H1 (cell line): ENCODE results near the gene KRT77. TPM values are rescaled to one million over a fixed set of nuclear protein-coding genes. Genes with fewer than 3 reads are reported as not detected.

ENCODE experiments used
- CTCF ChIA-PET: fragments of 300-600 bp; sonication (Branson Sonifier 250); formaldehyde crosslinking; loops from one replicate; lab custom pipeline; 2021; ENCODE audit not compliant: partially characterized antibody; lab: Charles Lee
- POLR2A ChIA-PET: fragments of 300-600 bp; sonication (Branson Sonifier 250); formaldehyde crosslinking; loops from one replicate; lab custom pipeline; 2021; ENCODE audit warnings: inconsistent platforms; ENCODE audit not compliant: partially characterized antibody; lab: Charles Lee
- DNase-seq, 2 experiments: peaks; one replicate each; pipeline versions ENCODE4 v3.0.0 to v3.0.0-alpha.2; 2010 to 2022; ENCODE audit warnings: low spot score in 2 of 2, low read depth in 1 of 2, mixed read lengths in 1 of 2
- FAIRE-seq: peaks from 2 replicates; lab custom pipeline; 2011; peaks lifted over from hg19 to GRCh38; lab: Jason Lieb, UNC
- H2AFZ ChIP-seq: 2 replicates; pipeline ENCODE4 v1.8.1; 2012; ENCODE audit warnings: low read length, inconsistent platforms
- H2AK5ac ChIP-seq: 2 replicates; pipeline ENCODE4 v1.6.1; 2013; ENCODE audit warnings: low read depth, low read length
- H2BK120ac ChIP-seq: replicated peaks from 2 replicates; pipeline ENCODE3; 2013; ENCODE audit warnings: low read depth, low read length, inconsistent platforms
- H2BK12ac ChIP-seq: 2 replicates; pipeline ENCODE4 v1.6.1; 2013; ENCODE audit warnings: low read depth, low read length
- H2BK15ac ChIP-seq: 2 replicates; pipeline ENCODE4 v1.6.1; 2013; ENCODE audit warnings: low read length
- H2BK20ac ChIP-seq: 2 replicates; pipeline ENCODE4 v1.6.1; 2013; ENCODE audit warnings: low read length
- H2BK5ac ChIP-seq: 2 replicates; pipeline ENCODE4 v1.6.1; 2013; ENCODE audit warnings: low read depth, low read length
- H3K14ac ChIP-seq: 2 replicates; pipeline ENCODE4 v1.6.1; 2013; ENCODE audit warnings: inconsistent platforms; ENCODE audit not compliant: insufficient read length
- H3K18ac ChIP-seq: 2 replicates; pipeline ENCODE4 v1.6.1; 2013; ENCODE audit warnings: low read length; ENCODE audit errors: extremely low read depth
- H3K23ac ChIP-seq: 2 replicates; pipeline ENCODE4 v1.6.1; 2013; ENCODE audit warnings: inconsistent platforms; ENCODE audit not compliant: insufficient read length
- H3K23me2 ChIP-seq: 2 replicates; pipeline ENCODE4 v1.6.1; 2013; ENCODE audit warnings: low read depth, low read length
- H3K27ac ChIP-seq: 2 replicates; pipeline ENCODE4 v1.6.1; 2011; ENCODE audit warnings: low read depth, low read length, inconsistent platforms
- H3K27me3 ChIP-seq, 4 experiments: replicated peaks in 1 of 4; 1 replicate in 1 of 4; 2 replicates in 3 of 4; pipeline versions ENCODE4 v1.6.1 to v1.8.1; 2011 to 2013; ENCODE audit warnings: low read length in 3 of 4, mild to moderate bottlenecking in 3 of 4, inconsistent platforms in 2 of 4, mixed read lengths in 2 of 4, moderate library complexity in 1 of 4; ENCODE audit not compliant: control insufficient read depth in 3 of 4, insufficient read depth in 3 of 4; ENCODE audit errors: extremely low read depth in 1 of 4
- H3K36me3 ChIP-seq, 4 experiments: 2 replicates each; pipeline versions ENCODE4 v1.6.1 to v1.8.1; 2011 to 2013; ENCODE audit warnings: mild to moderate bottlenecking in 4 of 4, low read length in 3 of 4, moderate library complexity in 2 of 4, control low read depth in 1 of 4, inconsistent platforms in 1 of 4; ENCODE audit not compliant: insufficient read depth in 4 of 4, control insufficient read depth in 2 of 4
- H3K4ac ChIP-seq: replicated peaks from 2 replicates; pipeline ENCODE3; 2013; ENCODE audit warnings: low read length, low read depth, mixed read lengths, inconsistent platforms; ENCODE audit not compliant: insufficient read length
- H3K4me1 ChIP-seq, 4 experiments: replicated peaks in 1 of 4; 1 replicate in 1 of 4; 2 replicates in 3 of 4; pipeline versions ENCODE4 v1.6.1 to v1.8.1; 2011 to 2013; ENCODE audit warnings: low read length in 3 of 4, inconsistent platforms in 2 of 4, mixed read lengths in 1 of 4; ENCODE audit not compliant: insufficient read depth in 4 of 4, control insufficient read depth in 3 of 4
- H3K4me2 ChIP-seq, 2 experiments: 2 replicates each; pipeline versions ENCODE4 v1.6.1 to v1.8.1; 2011 to 2013; ENCODE audit warnings: low read depth in 2 of 2, low read length in 2 of 2, control low read depth in 1 of 2, inconsistent platforms in 1 of 2, mild to moderate bottlenecking in 1 of 2; ENCODE audit not compliant: insufficient read depth in 1 of 2
- H3K4me3 ChIP-seq, 4 experiments: fragments of 200-600, 300-600 bp in 1 of 4; sonication (generic), shearing (Covaris generic), sonication (Bioruptor Twin) in 1 of 4; 2 replicates each; pipeline versions ENCODE4 v1.5.1 to v1.8.1; 2011 to 2016; ENCODE audit warnings: low read length in 4 of 4, low read depth in 3 of 4, control low read depth in 2 of 4, inconsistent platforms in 2 of 4, mild to moderate bottlenecking in 2 of 4, mixed read lengths in 1 of 4, moderate library complexity in 1 of 4; ENCODE audit not compliant: insufficient read depth in 2 of 4; ENCODE audit errors: extremely low read depth in 1 of 4
- H3K56ac ChIP-seq: replicated peaks from 2 replicates; pipeline ENCODE3; 2013; ENCODE audit warnings: low read depth, mild to moderate bottlenecking, mixed read lengths, low read length, inconsistent platforms; ENCODE audit not compliant: insufficient read length
- H3K79me1 ChIP-seq: 2 replicates; pipeline ENCODE4 v1.6.1; 2013; ENCODE audit warnings: low read depth, low read length, control low read depth
- H3K79me2 ChIP-seq, 2 experiments: 2 replicates each; pipeline versions ENCODE4 v1.6.1 to v1.8.1; 2012 to 2013; ENCODE audit warnings: low read length in 2 of 2, mild to moderate bottlenecking in 2 of 2, inconsistent platforms in 1 of 2; ENCODE audit not compliant: insufficient read depth in 2 of 2, control insufficient read depth in 1 of 2
- H3K9ac ChIP-seq, 4 experiments: replicated peaks in 1 of 4; 1 replicate in 1 of 4; 2 replicates in 3 of 4; pipeline versions ENCODE4 v1.6.1 to v1.8.1; 2011 to 2013; ENCODE audit warnings: low read depth in 3 of 4, low read length in 3 of 4, control low read depth in 2 of 4, mild to moderate bottlenecking in 2 of 4, moderate library complexity in 2 of 4, inconsistent platforms in 1 of 4; ENCODE audit errors: extremely low read depth in 1 of 4
- H3K9me3 ChIP-seq, 2 experiments: 2 replicates each; pipeline versions ENCODE4 v1.6.1 to v1.8.1; 2012 to 2013; ENCODE audit warnings: mild to moderate bottlenecking in 2 of 2, moderate library complexity in 2 of 2, control low read depth in 1 of 2, inconsistent platforms in 1 of 2, low read depth in 1 of 2, low read length in 1 of 2, mixed read lengths in 1 of 2; ENCODE audit not compliant: insufficient read depth in 2 of 2
- H4K20me1 ChIP-seq, 2 experiments: replicated peaks in 1 of 2; 2 replicates each; pipeline versions ENCODE3 to v1.8.1; 2011 to 2013; ENCODE audit warnings: inconsistent platforms in 2 of 2, low read length in 2 of 2, mild to moderate bottlenecking in 1 of 2; ENCODE audit not compliant: insufficient read depth in 2 of 2, control insufficient read depth in 1 of 2
- H4K5ac ChIP-seq: 2 replicates; pipeline ENCODE4 v1.6.1; 2013; ENCODE audit warnings: low read length, low read depth, mixed read lengths, inconsistent platforms; ENCODE audit not compliant: insufficient read length
- H4K8ac ChIP-seq: 2 replicates; pipeline ENCODE4 v1.8.0; 2013; ENCODE audit warnings: mild to moderate bottlenecking, moderate library complexity, low read length, inconsistent platforms; ENCODE audit not compliant: insufficient read depth; ENCODE audit errors: extremely low read depth
- H4K91ac ChIP-seq: replicated peaks from 2 replicates; pipeline ENCODE3; 2013; ENCODE audit warnings: low read length, mixed read lengths, inconsistent platforms; ENCODE audit not compliant: insufficient read length
- CEBPB ChIP-seq: IDR thresholded peaks from 2 replicates; pipeline ENCODE4 v1.6.1; 2012; ENCODE audit warnings: low read depth, low read length
- CHD1 ChIP-seq: IDR thresholded peaks from 2 replicates; pipeline ENCODE4 v1.6.1; 2012; ENCODE audit warnings: low read depth, low read length, improper control_type of control experiment
- E2F6 ChIP-seq: IDR thresholded peaks from 2 replicates; pipeline ENCODE4 v1.6.1; 2012; ENCODE audit warnings: inconsistent platforms
- HDAC2 ChIP-seq, 2 experiments: fragments of 300-600 bp in 1 of 2; sonication (generic) in 1 of 2; IDR thresholded peaks; 2 replicates each; pipeline ENCODE4 v1.6.1; 2011 to 2012; ENCODE audit warnings: low read depth in 2 of 2, low read length in 2 of 2, mild to moderate bottlenecking in 2 of 2, moderate library complexity in 2 of 2, borderline replicate concordance in 1 of 2, inconsistent platforms in 1 of 2
- NANOG ChIP-seq: IDR thresholded peaks from 2 replicates; pipeline ENCODE4 v1.6.1; 2011; ENCODE audit warnings: low read length, low read depth, mild to moderate bottlenecking, inconsistent platforms; ENCODE audit not compliant: insufficient read depth, poor library complexity, severe bottlenecking
- NRF1 ChIP-seq: IDR thresholded peaks from 2 replicates; pipeline ENCODE4 v1.6.1; 2011; ENCODE audit warnings: mild to moderate bottlenecking, low read depth, low read length, improper control_type of control experiment
- SIN3A ChIP-seq, 2 experiments: IDR thresholded peaks in 1 of 2; conservative IDR thresholded peaks in 1 of 2; 2 replicates each; pipeline ENCODE4 v1.6.1; 2011 to 2012; ENCODE audit warnings: low read length in 2 of 2, improper control_type of control experiment in 1 of 2, low read depth in 1 of 2, mild to moderate bottlenecking in 1 of 2
- SP2 ChIP-seq: IDR thresholded peaks from 2 replicates; pipeline ENCODE4 v1.6.1; 2012; ENCODE audit warnings: mild to moderate bottlenecking, low read length, inconsistent platforms
- SRF ChIP-seq: IDR thresholded peaks from 2 replicates; pipeline ENCODE4 v1.6.1; 2011; ENCODE audit warnings: mild to moderate bottlenecking, low read depth, low read length, moderate library complexity
- USF2 ChIP-seq: IDR thresholded peaks from 2 replicates; pipeline ENCODE4 v1.6.1; 2011; ENCODE audit warnings: low read length, improper control_type of control experiment
- WGBS, 2 experiments: shearing (Covaris generic) in 1 of 2; methylation state at CpG; one replicate each; pipeline versions ENCODE4 v1.1.6 to v1.1.7; 2013 to 2015; ENCODE audit warnings: low lambda C conversion rate in 2 of 2, mixed read lengths in 2 of 2, inconsistent platforms in 1 of 2, low coverage in 1 of 2, missing lambda C conversion rate in 1 of 2; ENCODE audit not compliant: insufficient replicate concordance in 2 of 2, insufficient coverage in 1 of 2, insufficient read length in 1 of 2; ENCODE audit errors: extremely low coverage in 1 of 2, missing lambda C conversion rate in 1 of 2; 5-methylcytosine and 5-hydroxymethylcytosine counted together
- polyA plus RNA-seq, 7 experiments: library from polyadenylated mRNA; depleted of rRNA in 3 of 7; stranded (reverse) in 5 of 7; unstranded in 2 of 7; fragments of >200 nt in 5 of 7; fragments of 200-250 nt in 2 of 7; gene quantifications; 1 replicate in 5 of 7; 2 replicates in 1 of 7; 4 replicates in 1 of 7; pipeline versions ENCODE4 v1.2.1 to v1.2.3, GENCODE V29; 2011 to 2013; ENCODE audit warnings: missing spikeins in 2 of 7, mixed read lengths in 2 of 7
- total RNA-seq: library from RNA; stranded (reverse); fragmentation: NEBNext Ultra II Directional; extraction: Animal tissue kit (Norgen Biotek cat#: 25700); gene quantifications from 2 replicates; pipeline ENCODE4 v1.2.1, GENCODE V29; 2021
- TF ChIP-seq, protein P1 (sequence below): IDR thresholded peaks from 2 replicates; pipeline ENCODE4 v1.6.1; 2011; ENCODE audit warnings: low read depth, mild to moderate bottlenecking, low read length; ENCODE audit not compliant: insufficient read depth

KRT77 gene
- total and polyA plus RNA-seq, 2 of the 8 experiments (the other 6 are each of a cell fraction or from before 2014, with no cell fraction given): 0.02 TPM; not detected in 1

DNA sequence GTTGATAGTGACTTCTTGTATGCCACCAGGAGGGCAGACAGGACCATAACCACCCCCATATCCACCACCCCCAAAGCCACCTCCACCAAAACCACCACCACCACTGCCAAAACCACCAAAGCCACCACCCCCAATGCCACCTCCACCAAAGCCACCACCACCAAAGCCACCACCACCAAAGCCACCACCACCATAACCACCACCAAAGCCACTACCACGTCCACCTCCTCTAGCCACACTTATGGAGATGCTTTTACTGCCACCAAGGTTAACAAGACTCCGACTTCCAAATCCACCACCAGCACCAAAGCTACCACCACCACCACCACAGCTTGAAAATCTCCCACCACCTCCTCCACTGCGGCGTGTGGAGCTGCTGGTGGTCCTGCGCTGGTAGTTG is 23.4 kb downstream of the KRT77 start:
- H3K27me3 ChIP-seq: no peaks in the 10 kb centered on the region
- TF ChIP-seq HDAC2 (IDR thresholded peaks at IDR 0.05; ENCODE audit: borderline replicate concordance in 1 of 2, low read depth in 2 of 2, low read length in 2 of 2) (no peak), NANOG (no peak), USF2 (no peak), E2F6 (no peak), SP2 (no peak), NRF1 (no peak), SRF (no peak), SIN3A (conservative IDR thresholded peaks at IDR 0.05 in 1 of 2, IDR thresholded peaks at IDR 0.05 in 1 of 2; ENCODE audit: low read depth in 1 of 2, low read length in 2 of 2) (no peak), CEBPB (no peak), CHD1 (no peak)
- TF ChIP-seq, protein P1, sequence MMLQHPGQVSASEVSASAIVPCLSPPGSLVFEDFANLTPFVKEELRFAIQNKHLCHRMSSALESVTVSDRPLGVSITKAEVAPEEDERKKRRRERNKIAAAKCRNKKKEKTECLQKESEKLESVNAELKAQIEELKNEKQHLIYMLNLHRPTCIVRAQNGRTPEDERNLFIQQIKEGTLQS: no peak

More for the DNA sequence above, 23.4 kb downstream of the KRT77 start:
- FAIRE-seq (no peak), DNase-seq (no peak)
- Histone ChIP-seq H4K8ac (no peak overlapping the region), H3K14ac (no peak overlapping the region), H3K4ac (no peak overlapping the region), H2AK5ac (no peak overlapping the region), H3K4me1 (no peaks in the 10 kb centered on the region), H4K91ac (no peak overlapping the region), H3K18ac (no peak overlapping the region), H4K5ac (no peak overlapping the region), H3K23me2 (no peaks in the 10 kb centered on the region; the same call in 1 of the 2 replicates), H2BK5ac (no peak overlapping the region), H4K20me1 (no peaks in the 10 kb centered on the region), H2BK120ac (no peak overlapping the region), H3K9ac (no peak overlapping the region), H3K4me2 (no peak overlapping the region), H3K23ac (no peak overlapping the region), H3K36me3 (no peaks in the 10 kb centered on the region), H2BK15ac (no peak overlapping the region), H2BK20ac (no peak overlapping the region), H3K56ac (no peak overlapping the region), H3K4me3 (no peak overlapping the region), H3K79me1 (no peaks in the 10 kb centered on the region), H2AFZ (no peak overlapping the region), H3K9me3 (no peaks in the 10 kb centered on the region), H3K27ac (no peak overlapping the region), H3K79me2 (no peaks in the 10 kb centered on the region), H2BK12ac (no peak overlapping the region)
- WGBS, 2 experiments: 77% methylated on average over 5 of the region's 5 CpGs; no CpG with 5 or more reads in 1 of the 2 experiments
- ChIA-PET POLR2A (no interaction called here), CTCF (interaction anchor here (1.1 to 2.5 kb wide), 6 partner anchors 11 to 301 kb away, joined by 3 to 11 read pairs (median 4); no protein-coding TSS in a partner anchor)
